Measurements from ENCODE around the gene PTPRR. TPM values are rescaled to one million over a fixed set of nuclear protein-coding genes. Genes with fewer than 3 reads are reported as not detected.

PTPRR gene
- total RNA-seq, 2 donors from 2014 or later: 0.33 to 0.78 TPM

DNA sequence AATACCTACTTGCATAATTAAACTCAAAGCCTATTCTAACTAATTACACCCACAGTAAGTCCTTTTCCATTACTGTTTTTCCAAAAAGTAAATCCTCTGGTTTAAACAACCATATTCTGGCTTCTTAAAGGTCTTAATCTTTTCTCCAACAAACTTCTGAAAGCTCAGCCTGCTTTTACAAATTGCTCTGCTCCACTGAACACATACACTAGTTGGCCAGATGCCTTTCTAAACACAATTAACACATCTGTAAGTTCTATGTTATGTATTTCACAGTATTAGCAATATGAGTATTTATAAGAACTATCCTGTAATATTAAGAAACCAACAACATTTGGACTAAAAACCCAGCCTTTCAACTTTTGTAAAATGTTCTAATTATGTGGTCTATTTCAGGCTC, 313.4 kb downstream of the PTPRR start:
- peaks cover 11% of the 10 kb centered on the region for H3K4me1 ChIP-seq
- H3K9me3 ChIP-seq: no peaks in the 10 kb centered on the region
- H3K27ac ChIP-seq: no peak overlapping the region
- ATAC-seq: no peak
- TF ChIP-seq POLR2A (IDR thresholded peaks at IDR 0.05): no peak
- TF ChIP-seq, protein P1, sequence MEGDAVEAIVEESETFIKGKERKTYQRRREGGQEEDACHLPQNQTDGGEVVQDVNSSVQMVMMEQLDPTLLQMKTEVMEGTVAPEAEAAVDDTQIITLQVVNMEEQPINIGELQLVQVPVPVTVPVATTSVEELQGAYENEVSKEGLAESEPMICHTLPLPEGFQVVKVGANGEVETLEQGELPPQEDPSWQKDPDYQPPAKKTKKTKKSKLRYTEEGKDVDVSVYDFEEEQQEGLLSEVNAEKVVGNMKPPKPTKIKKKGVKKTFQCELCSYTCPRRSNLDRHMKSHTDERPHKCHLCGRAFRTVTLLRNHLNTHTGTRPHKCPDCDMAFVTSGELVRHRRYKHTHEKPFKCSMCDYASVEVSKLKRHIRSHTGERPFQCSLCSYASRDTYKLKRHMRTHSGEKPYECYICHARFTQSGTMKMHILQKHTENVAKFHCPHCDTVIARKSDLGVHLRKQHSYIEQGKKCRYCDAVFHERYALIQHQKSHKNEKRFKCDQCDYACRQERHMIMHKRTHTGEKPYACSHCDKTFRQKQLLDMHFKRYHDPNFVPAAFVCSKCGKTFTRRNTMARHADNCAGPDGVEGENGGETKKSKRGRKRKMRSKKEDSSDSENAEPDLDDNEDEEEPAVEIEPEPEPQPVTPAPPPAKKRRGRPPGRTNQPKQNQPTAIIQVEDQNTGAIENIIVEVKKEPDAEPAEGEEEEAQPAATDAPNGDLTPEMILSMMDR (IDR thresholded peaks at IDR 0.05): no peak
- no peak for DNase-seq
- no peaks in the 10 kb centered on the region for H3K27me3 ChIP-seq
- no peak overlapping the region for H3K4me3 ChIP-seq
- no peaks in the 10 kb centered on the region for H3K36me3 ChIP-seq (replicated peaks in 1 of 2; ENCODE audit: insufficient read depth in 1 of 2, low read depth in 2 of 2)
- intact Hi-C loops (cut with DNase I): no loop called here

- Histone ChIP-seq H3K27me3 (no peaks in the 10 kb centered on the region), H3K27ac (no peak overlapping the region), H3K9me3 (no peaks in the 10 kb centered on the region), H3K4me1 (peaks cover 11% of the 10 kb centered on the region), H3K4me3 (no peak overlapping the region), H3K36me3 (replicated peaks in 1 of 2; ENCODE audit: insufficient read depth in 1 of 2, low read depth in 2 of 2) (no peaks in the 10 kb centered on the region)
- intact Hi-C loops (cut with DNase I): no loop called here
- WGBS, 2 donors: 59 to 72% methylated on average over 5 of the region's 5 CpGs
- no peak for TF ChIP-seq POLR2A (IDR thresholded peaks at IDR 0.05)
- TF ChIP-seq, protein P1 (IDR thresholded peaks at IDR 0.05): no peak
- DNase-seq (no peak), ATAC-seq (no peak)
Measured at GRCh38 chr12:70605976-70606375, 314.6 kb downstream of the PTPRR start.

DNA sequence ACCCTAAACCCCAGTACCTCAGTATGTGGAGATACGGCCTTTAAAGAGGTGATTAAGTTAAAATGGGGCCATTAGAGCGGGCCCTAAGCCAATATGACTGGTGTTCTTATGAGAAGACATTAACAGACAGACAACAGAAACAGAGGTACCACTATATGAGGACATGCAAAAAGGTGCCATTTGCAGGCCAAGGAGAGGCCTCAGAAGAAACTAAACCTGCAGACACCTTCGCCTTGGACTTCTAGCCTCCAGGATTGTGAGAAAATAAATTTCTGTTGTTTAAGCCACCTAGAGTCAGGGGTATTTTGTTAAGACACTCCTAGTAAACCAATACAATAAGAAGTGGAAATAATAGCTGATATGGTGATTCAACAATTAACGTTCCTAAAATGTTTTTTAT, 315.9 kb downstream of the PTPRR start:
- TF ChIP-seq POLR2A (IDR thresholded peaks at IDR 0.05): no peak
- TF ChIP-seq, protein P1 (IDR thresholded peaks at IDR 0.05): no peak
- Histone ChIP-seq H3K36me3 (replicated peaks in 1 of 2; ENCODE audit: insufficient read depth in 1 of 2, low read depth in 2 of 2) (no peaks in the 10 kb centered on the region), H3K4me1 (peaks cover 5% of the 10 kb centered on the region), H3K27ac (no peak overlapping the region), H3K9me3 (no peaks in the 10 kb centered on the region), H3K27me3 (no peaks in the 10 kb centered on the region), H3K4me3 (no peak overlapping the region)
- intact Hi-C loops (cut with DNase I): no loop called here
- 73 to 77% methylated on average over 4 of the region's 4 CpGs for WGBS, 2 donors
- DNase-seq: no peak
- no peak for ATAC-seq

- DNase-seq: no peak
- intact Hi-C loops (cut with DNase I): no loop called here
- no peaks in the 10 kb centered on the region for H3K9me3 ChIP-seq
- no peak for ATAC-seq
- TF ChIP-seq, protein P1 (IDR thresholded peaks at IDR 0.05): no peak
- no peak for TF ChIP-seq POLR2A (IDR thresholded peaks at IDR 0.05)
- H3K27ac ChIP-seq: no peak overlapping the region
- H3K4me1 ChIP-seq: no peaks in the 10 kb centered on the region
- WGBS, 2 donors: 13 to 54% methylated on average over 1 of the region's 1 CpG
- no peaks in the 10 kb centered on the region for H3K27me3 ChIP-seq
- no peak overlapping the region for H3K4me3 ChIP-seq
- H3K36me3 ChIP-seq (replicated peaks in 1 of 2; ENCODE audit: insufficient read depth in 1 of 2, low read depth in 2 of 2): no peaks in the 10 kb centered on the region
Measured at GRCh38 chr12:70603044-70603443, 317.5 kb downstream of the PTPRR start.

- 11 to 21% methylated on average over 4 of the region's 4 CpGs for WGBS, 2 donors
- DNase-seq: peak in 2 of 4 donors; percentile 12
Measured at GRCh38 chr12:70598467-70599193, 321.9 kb downstream of the PTPRR start.

More at GRCh38 chr12:70598467-70599193, 321.9 kb downstream of the PTPRR start:
- Histone ChIP-seq H3K27me3 (no peaks in the 10 kb centered on the region), H3K9me3 (no peaks in the 10 kb centered on the region), H3K36me3 (replicated peaks in 1 of 2; ENCODE audit: insufficient read depth in 1 of 2, low read depth in 2 of 2) (no peaks in the 10 kb centered on the region), H3K27ac (no peak overlapping the region), H3K4me1 (no peaks in the 10 kb centered on the region), H3K4me3 (no peak overlapping the region)
- peak; percentile 53 for ATAC-seq
- TF ChIP-seq, protein P1 (IDR thresholded peaks at IDR 0.05): no peak
- no peak for TF ChIP-seq POLR2A (IDR thresholded peaks at IDR 0.05)
- intact Hi-C loops (cut with DNase I): no loop called here

Measured in body of pancreas (tissue), 4 donors.